ENCODE measurements around the gene XPC. TPM values are rescaled to one million over a fixed set of nuclear protein-coding genes. Genes with fewer than 3 reads are reported as not detected.

XPC gene
- total and polyA plus RNA-seq, 2 donors from 2014 or later, result 15.9 to 44.4 TPM

DNA sequence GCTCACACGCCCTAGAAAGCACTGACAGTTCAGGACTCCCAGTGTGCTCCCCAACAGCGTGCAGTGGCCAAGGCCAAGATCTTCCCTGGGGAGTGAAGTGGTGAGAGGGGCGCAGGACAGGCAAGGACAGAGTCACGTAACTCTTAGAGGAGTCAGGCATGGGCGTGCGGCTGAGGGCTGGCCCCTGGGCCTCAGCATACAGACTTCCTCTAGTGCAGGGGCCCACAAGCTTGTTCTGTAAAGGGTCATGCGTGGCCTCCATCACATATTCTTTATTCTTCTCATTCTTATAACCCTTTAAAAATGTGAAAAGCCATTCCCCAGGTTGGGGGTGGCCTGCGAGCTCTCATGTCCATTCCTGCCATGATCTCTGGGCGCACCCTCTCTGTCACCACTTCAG, 28.3 kb downstream of the XPC start:
- H3K9ac ChIP-seq (ENCODE audit: low read length in 3 of 3), result no peak overlapping the region
- peaks cover 0 to 9% (median 8%) of the 10 kb centered on the region in 3 donors for H3K4me1 ChIP-seq (ENCODE audit: control insufficient read depth in 2 of 3, insufficient read depth in 2 of 3, low read depth in 1 of 3, low read length in 3 of 3)
- intact Hi-C loops (cut with DNase I), result no loop called here
- H3K9me3 ChIP-seq (ENCODE audit: control insufficient read depth in 2 of 3, insufficient read depth in 1 of 3, low read length in 3 of 3), result no peaks in the 10 kb centered on the region
- TF ChIP-seq, protein P1, sequence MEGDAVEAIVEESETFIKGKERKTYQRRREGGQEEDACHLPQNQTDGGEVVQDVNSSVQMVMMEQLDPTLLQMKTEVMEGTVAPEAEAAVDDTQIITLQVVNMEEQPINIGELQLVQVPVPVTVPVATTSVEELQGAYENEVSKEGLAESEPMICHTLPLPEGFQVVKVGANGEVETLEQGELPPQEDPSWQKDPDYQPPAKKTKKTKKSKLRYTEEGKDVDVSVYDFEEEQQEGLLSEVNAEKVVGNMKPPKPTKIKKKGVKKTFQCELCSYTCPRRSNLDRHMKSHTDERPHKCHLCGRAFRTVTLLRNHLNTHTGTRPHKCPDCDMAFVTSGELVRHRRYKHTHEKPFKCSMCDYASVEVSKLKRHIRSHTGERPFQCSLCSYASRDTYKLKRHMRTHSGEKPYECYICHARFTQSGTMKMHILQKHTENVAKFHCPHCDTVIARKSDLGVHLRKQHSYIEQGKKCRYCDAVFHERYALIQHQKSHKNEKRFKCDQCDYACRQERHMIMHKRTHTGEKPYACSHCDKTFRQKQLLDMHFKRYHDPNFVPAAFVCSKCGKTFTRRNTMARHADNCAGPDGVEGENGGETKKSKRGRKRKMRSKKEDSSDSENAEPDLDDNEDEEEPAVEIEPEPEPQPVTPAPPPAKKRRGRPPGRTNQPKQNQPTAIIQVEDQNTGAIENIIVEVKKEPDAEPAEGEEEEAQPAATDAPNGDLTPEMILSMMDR (IDR thresholded peaks at IDR 0.05; ENCODE audit: borderline replicate concordance, extremely low read depth, insufficient read depth), result no peak
- FAIRE-seq (no peak), DNase-seq (no peak)
- no peaks in the 10 kb centered on the region for H3K27me3 ChIP-seq (ENCODE audit: control insufficient read depth, insufficient read depth, low read length)
- H3K36me3 ChIP-seq (ENCODE audit: control insufficient read depth in 2 of 3, insufficient read depth in 3 of 3, low read length in 3 of 3), result peaks cover 7 to 61% (median 39%) of the 10 kb centered on the region in 3 donors
- H3K4me3 ChIP-seq (ENCODE audit: low read length in 3 of 3), result no peak overlapping the region
- no peak overlapping the region for H3K27ac ChIP-seq (ENCODE audit: low read depth in 2 of 2, low read length in 2 of 2)

DNA sequence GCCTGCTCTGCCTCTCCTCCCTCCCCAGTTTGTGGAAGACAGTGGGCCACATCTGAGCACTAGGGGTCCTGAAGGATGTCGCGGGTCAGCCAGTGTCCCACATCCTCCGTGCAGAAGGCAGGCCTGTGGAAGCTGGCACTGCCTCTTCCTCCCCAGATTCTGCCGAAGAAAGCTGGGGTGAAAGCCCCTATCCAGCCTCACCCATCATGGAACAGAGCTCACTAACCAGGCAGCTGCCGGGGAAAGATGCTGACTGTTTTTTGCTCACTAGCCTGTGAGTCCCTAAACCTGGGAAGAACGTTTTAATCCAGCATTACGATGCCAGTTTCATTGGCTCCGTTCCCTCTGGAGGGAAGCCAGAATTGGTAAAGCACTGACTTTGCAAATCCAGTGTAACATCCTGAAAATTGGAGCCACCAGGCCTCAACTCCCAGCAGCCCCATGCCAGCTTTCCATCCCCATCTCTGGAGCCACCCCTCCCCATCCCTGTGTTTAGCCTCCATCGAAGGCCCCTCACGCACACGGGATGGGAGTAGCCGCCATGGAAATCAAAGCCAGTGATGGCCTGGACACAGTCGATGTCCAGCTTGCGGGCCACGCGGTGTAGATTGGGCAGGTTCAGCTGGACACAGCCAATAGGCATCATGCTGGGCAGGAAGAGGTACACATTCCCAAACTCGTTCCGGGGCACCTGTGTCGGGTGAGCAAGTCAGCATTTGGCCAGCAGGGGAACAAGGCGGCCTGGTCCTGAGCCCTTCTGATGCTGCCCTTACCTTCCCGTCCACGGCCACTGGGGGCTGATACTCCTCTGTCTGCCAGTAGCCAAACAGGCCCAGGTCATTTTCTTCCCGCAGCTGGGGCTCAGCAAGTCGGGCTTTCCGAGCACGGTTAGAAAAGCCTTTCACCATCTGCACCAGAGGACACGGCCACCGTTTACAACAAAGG, 30.1 kb downstream of the XPC start:
- intact Hi-C loops (cut with DNase I), result no loop called here
- DNase-seq, result peak in 1 of 5 donors; percentile 67
- Histone ChIP-seq H3K9ac (ENCODE audit: low read length in 3 of 3) (no peak overlapping the region), H3K36me3 (ENCODE audit: control insufficient read depth in 2 of 3, insufficient read depth in 3 of 3, low read length in 3 of 3) (peaks cover 4 to 53% (median 32%) of the 10 kb centered on the region in 3 donors), H3K4me3 (ENCODE audit: low read length in 3 of 3) (no peak overlapping the region), H3K27me3 (ENCODE audit: control insufficient read depth, insufficient read depth, low read length) (no peaks in the 10 kb centered on the region), H3K27ac (ENCODE audit: low read depth in 2 of 2, low read length in 2 of 2) (no peak overlapping the region), H3K9me3 (ENCODE audit: control insufficient read depth in 2 of 3, insufficient read depth in 1 of 3, low read length in 3 of 3) (no peaks in the 10 kb centered on the region), H3K4me1 (ENCODE audit: control insufficient read depth in 2 of 3, insufficient read depth in 2 of 3, low read depth in 1 of 3, low read length in 3 of 3) (peaks cover 6 to 18% (median 17%) of the 10 kb centered on the region in 3 donors)
- TF ChIP-seq, protein P1 (IDR thresholded peaks at IDR 0.05; ENCODE audit: borderline replicate concordance, extremely low read depth, insufficient read depth), result no peak
- FAIRE-seq, result no peak

DNA sequence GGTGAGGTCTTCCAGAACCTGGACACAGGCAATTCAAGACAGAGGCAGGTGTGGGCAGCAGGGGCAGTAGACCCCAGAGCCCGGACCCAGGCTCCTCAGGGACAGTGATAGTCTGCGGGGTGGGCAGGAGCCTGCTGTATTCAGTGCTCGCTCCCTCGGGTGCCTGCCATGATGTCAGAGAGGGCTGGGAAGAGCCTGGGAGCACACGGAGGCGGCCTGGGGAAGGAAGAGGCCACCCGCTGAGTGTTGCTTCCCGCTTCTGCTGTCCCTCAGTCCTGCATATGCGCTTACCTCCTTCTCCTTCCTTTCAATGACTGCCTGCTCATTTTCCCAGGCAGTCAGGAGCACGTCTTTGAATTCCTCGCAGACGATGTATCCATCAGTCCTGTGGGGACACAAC, 30.8 kb downstream of the XPC start:
- H3K4me3 ChIP-seq (ENCODE audit: low read length in 3 of 3), result no peak overlapping the region
- no peak overlapping the region for H3K9ac ChIP-seq (ENCODE audit: low read length in 3 of 3)
- DNase-seq (no peak), FAIRE-seq (no peak)
- H3K27me3 ChIP-seq (ENCODE audit: control insufficient read depth, insufficient read depth, low read length), result no peaks in the 10 kb centered on the region
- peaks cover 6 to 18% (median 17%) of the 10 kb centered on the region in 3 donors for H3K4me1 ChIP-seq (ENCODE audit: control insufficient read depth in 2 of 3, insufficient read depth in 2 of 3, low read depth in 1 of 3, low read length in 3 of 3)
- H3K27ac ChIP-seq (ENCODE audit: low read depth in 2 of 2, low read length in 2 of 2), result no peak overlapping the region
- no peaks in the 10 kb centered on the region for H3K9me3 ChIP-seq (ENCODE audit: control insufficient read depth in 2 of 3, insufficient read depth in 1 of 3, low read length in 3 of 3)
- intact Hi-C loops (cut with DNase I), result no loop called here
- peaks cover 2 to 46% (median 30%) of the 10 kb centered on the region in 3 donors for H3K36me3 ChIP-seq (ENCODE audit: control insufficient read depth in 2 of 3, insufficient read depth in 3 of 3, low read length in 3 of 3)
- TF ChIP-seq, protein P1 (IDR thresholded peaks at IDR 0.05; ENCODE audit: borderline replicate concordance, extremely low read depth, insufficient read depth), result no peak
